ENCODE measurements around the gene PHF14.

GRCh38 chr7:11188529-11189310 is 215.0 kb downstream of the PHF14 start:
- TF ChIP-seq EZH2 (IDR thresholded peaks at IDR 0.05; ENCODE audit: insufficient read depth, poor library complexity, severe bottlenecking) (no peak), EZH2phosphoT487 (IDR thresholded peaks at IDR 0.05; ENCODE audit: insufficient read depth, low read depth) (no peak)

Measured in GM23248 (cell line).